ENCODE data around the gene ATP13A4. TPM values are rescaled to one million over a fixed set of nuclear protein-coding genes. Genes with fewer than 3 reads are reported as not detected.

Gene ATP13A4
- total and polyA plus RNA-seq, 8 donors = 5.7 to 15.7 (median 9.8) TPM

DNA sequence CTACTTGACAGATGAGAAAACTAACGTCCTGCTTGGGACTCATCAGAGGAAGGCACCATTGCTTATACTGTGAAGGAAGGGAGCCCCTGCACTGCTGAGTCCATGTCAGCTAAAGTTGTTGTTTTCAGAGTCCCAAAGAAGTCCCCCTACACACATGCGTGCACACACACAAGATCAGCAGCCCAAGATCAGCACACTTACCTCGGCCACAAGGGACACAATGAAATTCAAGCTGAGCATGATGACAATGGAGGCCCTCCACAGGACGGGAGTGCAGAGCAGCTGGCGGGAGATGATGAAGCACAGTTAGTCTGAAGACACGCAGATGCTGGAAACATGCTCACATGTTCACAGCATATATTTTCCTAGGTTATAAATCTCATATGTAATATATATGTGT lies 147.6 kb downstream of the ATP13A4 start:
- H3K4me1 ChIP-seq = no peaks in the 10 kb centered on the region
- TF ChIP-seq, protein P1, sequence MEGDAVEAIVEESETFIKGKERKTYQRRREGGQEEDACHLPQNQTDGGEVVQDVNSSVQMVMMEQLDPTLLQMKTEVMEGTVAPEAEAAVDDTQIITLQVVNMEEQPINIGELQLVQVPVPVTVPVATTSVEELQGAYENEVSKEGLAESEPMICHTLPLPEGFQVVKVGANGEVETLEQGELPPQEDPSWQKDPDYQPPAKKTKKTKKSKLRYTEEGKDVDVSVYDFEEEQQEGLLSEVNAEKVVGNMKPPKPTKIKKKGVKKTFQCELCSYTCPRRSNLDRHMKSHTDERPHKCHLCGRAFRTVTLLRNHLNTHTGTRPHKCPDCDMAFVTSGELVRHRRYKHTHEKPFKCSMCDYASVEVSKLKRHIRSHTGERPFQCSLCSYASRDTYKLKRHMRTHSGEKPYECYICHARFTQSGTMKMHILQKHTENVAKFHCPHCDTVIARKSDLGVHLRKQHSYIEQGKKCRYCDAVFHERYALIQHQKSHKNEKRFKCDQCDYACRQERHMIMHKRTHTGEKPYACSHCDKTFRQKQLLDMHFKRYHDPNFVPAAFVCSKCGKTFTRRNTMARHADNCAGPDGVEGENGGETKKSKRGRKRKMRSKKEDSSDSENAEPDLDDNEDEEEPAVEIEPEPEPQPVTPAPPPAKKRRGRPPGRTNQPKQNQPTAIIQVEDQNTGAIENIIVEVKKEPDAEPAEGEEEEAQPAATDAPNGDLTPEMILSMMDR (IDR thresholded peaks at IDR 0.05) = no peak
- no peaks in the 10 kb centered on the region for H3K36me3 ChIP-seq
- H3K27me3 ChIP-seq = no peaks in the 10 kb centered on the region
- WGBS, 2 donors = 64 to 75% methylated on average over 6 of the region's 6 CpGs
- intact Hi-C loops (cut with DNase I) = no loop called here
- FAIRE-seq (no peak), DNase-seq (no peak), ATAC-seq (no peak)
- H3K4me3 ChIP-seq = no peak overlapping the region
- H3K9me3 ChIP-seq = no peaks in the 10 kb centered on the region
- no peak overlapping the region for H3K27ac ChIP-seq

DNA sequence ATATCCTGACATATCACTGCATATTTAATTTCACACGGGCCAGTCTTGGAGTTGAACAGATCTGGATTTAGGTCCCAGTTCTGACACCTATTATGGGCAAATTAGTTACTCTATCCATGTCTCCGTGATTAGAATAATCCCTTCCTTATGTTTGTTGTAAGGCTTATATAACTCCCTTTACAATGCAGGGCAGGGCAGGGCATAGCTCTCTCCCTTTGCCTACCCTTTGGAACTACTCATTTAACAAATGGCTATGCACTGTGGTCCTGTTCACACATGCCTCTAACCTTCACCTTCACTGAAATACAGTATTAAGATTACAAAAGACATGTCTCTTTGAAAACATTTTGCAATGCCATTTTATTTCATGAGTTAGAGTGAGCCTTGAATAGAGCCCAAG lies 151.4 kb downstream of the ATP13A4 start:
- no peak for DNase-seq
- no peak for ATAC-seq
- H3K4me1 ChIP-seq = no peaks in the 10 kb centered on the region
- intact Hi-C loops (cut with DNase I) = no loop called here
- 65 to 81% methylated on average over 2 of the region's 2 CpGs for WGBS, 2 donors
- no peaks in the 10 kb centered on the region for H3K27me3 ChIP-seq
- no peak for FAIRE-seq
- TF ChIP-seq, protein P1 (IDR thresholded peaks at IDR 0.05) = no peak
- H3K27ac ChIP-seq = no peak overlapping the region
- no peaks in the 10 kb centered on the region for H3K36me3 ChIP-seq
- H3K9me3 ChIP-seq = no peaks in the 10 kb centered on the region
- H3K4me3 ChIP-seq = no peak overlapping the region

DNA sequence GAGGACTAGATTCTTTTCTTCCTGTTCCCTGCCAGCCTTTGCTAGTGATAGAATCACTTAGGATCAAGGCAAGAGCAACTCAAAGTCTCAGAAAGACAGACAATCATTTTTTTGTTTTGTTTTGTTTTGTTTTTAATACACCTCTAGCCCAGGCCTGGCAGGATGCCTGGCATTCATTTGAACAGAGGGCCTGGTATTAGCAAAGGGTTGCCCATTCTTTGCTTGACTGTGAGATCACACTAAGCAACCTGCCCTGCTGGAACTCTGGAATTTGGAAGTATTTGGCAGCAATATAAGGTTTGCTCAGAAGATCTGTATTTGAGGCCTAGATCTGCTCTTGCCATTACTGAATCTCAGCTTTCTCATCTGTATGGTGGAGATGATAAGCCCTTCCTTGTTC lies 154.4 kb downstream of the ATP13A4 start:
- DNase-seq = peak in 3 of 6 donors; percentile 11 to 23 (median 17)
- no peaks in the 10 kb centered on the region for H3K27me3 ChIP-seq
- FAIRE-seq = no peak
- no peak overlapping the region for H3K4me3 ChIP-seq
- peak in 3 of 4 donors; percentile 40 to 65 (median 63) for ATAC-seq
- no peaks in the 10 kb centered on the region for H3K9me3 ChIP-seq
- TF ChIP-seq, protein P1 (IDR thresholded peaks at IDR 0.05) = no peak
- intact Hi-C loops (cut with DNase I) = no loop called here
- H3K4me1 ChIP-seq = no peaks in the 10 kb centered on the region
- H3K27ac ChIP-seq = no peak overlapping the region
- H3K36me3 ChIP-seq = no peaks in the 10 kb centered on the region

DNA sequence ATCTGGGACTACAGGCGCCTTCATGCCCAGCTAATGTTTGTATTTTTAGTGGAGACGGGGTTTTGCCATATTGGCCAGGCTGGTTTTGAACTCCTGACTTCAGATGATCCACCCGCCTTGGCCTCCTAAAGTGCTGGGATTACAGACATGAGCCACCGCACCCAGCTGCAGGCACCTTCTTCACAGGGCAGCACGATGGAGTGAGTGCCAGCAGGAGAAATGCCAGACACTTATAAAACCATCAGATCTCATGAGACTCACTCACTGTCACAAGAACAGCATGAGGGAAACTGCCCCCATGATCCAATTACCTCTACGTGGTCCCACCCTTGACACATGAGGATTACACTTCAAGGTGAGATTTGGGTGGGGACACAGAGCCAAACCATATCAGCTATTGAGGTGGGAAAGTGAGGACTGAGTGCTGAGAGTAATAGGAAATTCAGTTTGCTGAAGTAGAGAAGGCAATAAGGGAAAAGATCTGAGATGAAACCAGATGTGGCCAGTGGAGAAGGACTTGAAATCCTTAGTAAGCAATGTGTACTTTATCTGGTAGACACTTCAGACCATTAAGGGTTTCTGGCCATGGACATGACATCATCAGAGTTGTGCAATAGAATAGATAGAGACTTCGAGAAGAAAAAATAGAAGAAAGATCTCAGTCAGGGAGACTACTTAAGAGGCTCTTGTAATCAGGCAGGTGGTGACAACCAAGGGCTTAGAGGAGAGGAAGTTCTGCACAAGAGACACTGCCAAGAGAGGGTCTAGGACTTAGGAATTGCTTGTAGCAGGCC lies 158.0 kb downstream of the ATP13A4 start:
- Histone ChIP-seq H3K27me3 (no peaks in the 10 kb centered on the region), H3K4me3 (no peak overlapping the region), H3K27ac (no peak overlapping the region), H3K36me3 (no peaks in the 10 kb centered on the region), H3K9me3 (no peaks in the 10 kb centered on the region), H3K4me1 (no peaks in the 10 kb centered on the region)
- DNase-seq = no peak
- WGBS, 2 donors = 53 to 66% methylated on average over 7 of the region's 7 CpGs
- intact Hi-C loops (cut with DNase I) = no loop called here
- ATAC-seq = peak in 1 of 4 donors; percentile 15
- FAIRE-seq = no peak
- TF ChIP-seq, protein P1 (IDR thresholded peaks at IDR 0.05) = no peak

DNA sequence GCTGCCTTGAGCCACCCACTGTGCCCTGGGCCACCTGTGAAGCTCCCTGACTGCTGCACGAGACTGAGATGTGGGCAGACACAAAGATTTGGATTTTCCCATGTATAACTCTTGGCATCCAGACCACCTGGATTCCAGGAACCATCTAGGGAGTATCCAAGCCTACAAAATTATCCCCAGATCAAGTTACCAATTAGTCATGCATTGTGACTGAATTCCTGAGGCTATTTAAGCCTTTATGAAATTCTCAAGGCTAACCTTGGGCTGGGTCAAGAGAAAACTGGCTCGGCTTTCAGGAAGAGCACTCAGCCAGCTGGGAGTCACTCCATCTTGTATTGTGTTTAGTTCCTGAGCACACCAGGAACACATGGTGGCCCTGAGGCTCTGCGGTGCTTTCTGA lies 162.8 kb downstream of the ATP13A4 start:
- Histone ChIP-seq H3K9me3 (no peaks in the 10 kb centered on the region), H3K4me3 (no peak overlapping the region), H3K36me3 (no peaks in the 10 kb centered on the region), H3K4me1 (no peaks in the 10 kb centered on the region), H3K27ac (no peak overlapping the region), H3K27me3 (no peaks in the 10 kb centered on the region)
- FAIRE-seq (no peak), DNase-seq (no peak), ATAC-seq (peak in 2 of 4 donors; percentile 22 to 77)
- intact Hi-C loops (cut with DNase I) = no loop called here
- TF ChIP-seq, protein P1 (IDR thresholded peaks at IDR 0.05) = no peak
- 48 to 62% methylated on average over 3 of the region's 3 CpGs for WGBS, 2 donors

All from pancreas (tissue), 10 donors.